Testis (tissue), 3 donors: ENCODE data around the gene SMIM35. TPM values are rescaled to one million over a fixed set of nuclear protein-coding genes. Genes with fewer than 3 reads are reported as not detected.

ENCODE experiments used
- DNase-seq: peaks from one replicate; pipeline ENCODE4 v3.0.0-alpha.2; 2019
- H3K27ac ChIP-seq, 2 donors: fragments of 200-600 bp; sonication (generic); one replicate each; pipeline ENCODE4 v1.5.1; 2019
- H3K27me3 ChIP-seq: fragments of 200-600 bp; sonication (generic); one replicate; pipeline ENCODE4 v1.5.1; 2019
- H3K36me3 ChIP-seq: fragments of 200-600 bp; sonication (generic); one replicate; pipeline ENCODE4 v1.5.1; 2017; ENCODE audit warnings: low read depth; ENCODE audit errors: missing control alignments
- H3K4me1 ChIP-seq: fragments of 200-600 bp; sonication (generic); one replicate; pipeline ENCODE4 v1.5.1; 2019
- H3K4me3 ChIP-seq, 2 donors: fragments of 200-600 bp; sonication (generic); one replicate each; pipeline ENCODE4 v1.5.1; 2017 to 2019
- H3K9me3 ChIP-seq: fragments of 200-600 bp; sonication (generic); one replicate; pipeline ENCODE4 v1.5.1; 2017
- POLR2A ChIP-seq: fragments of 450-650 bp; IDR thresholded peaks from one replicate; pipeline ENCODE4 v1.6.1; 2017; ENCODE audit warnings: antibody characterized with exemption, mild to moderate bottlenecking, moderate library complexity
- WGBS, 2 donors: methylation state at CpG; one replicate each; pipeline ENCODE4 v1.1.5; 2018; 5-methylcytosine and 5-hydroxymethylcytosine counted together
- intact Hi-C: fragments of 100-400 bp; cut with DNase I; formaldehyde crosslinking; loops from one replicate; pipeline ENCODE4 v1.15.1; 2023; ENCODE audit warnings: low total_unique reads
- polyA plus RNA-seq: library from polyadenylated mRNA; stranded (reverse); fragments of 350-450 nt; fragmentation: Illumina TruSeq; extraction: RNeasy Lipid Tissue Mini Kit (QIAGEN cat#74804); gene quantifications from one replicate; pipeline ENCODE4 v1.2.3, GENCODE V29; 2014; ENCODE audit warnings: low read depth, low replicate concordance; ENCODE audit not compliant: insufficient read depth
- total RNA-seq, 2 donors: library from RNA; depleted of rRNA; stranded (reverse); fragments of >200 nt; gene quantifications; one replicate each; pipeline ENCODE4 v1.2.3, GENCODE V29; 2016
- TF ChIP-seq, protein P1 (sequence below), 3 experiments: fragments of 450-650 bp in 2 of 3; fragments of 200-600 bp in 1 of 3; sonication (generic) in 1 of 3; IDR thresholded peaks; one replicate each; pipeline ENCODE4 v1.5.1; 2016 to 2019; ENCODE audit warnings: antibody characterized with exemption in 3 of 3, mild to moderate bottlenecking in 2 of 3, moderate library complexity in 1 of 3

SMIM35 gene
- total and polyA plus RNA-seq, 3 donors from 2014 or later = 0.17 to 0.19 TPM; not detected in 1

GRCh38 chr11:117989351-117990102 lies 97.2 kb downstream of the SMIM35 start:
- DNase-seq = no peak
- Histone ChIP-seq H3K36me3 (no peaks in the 10 kb centered on the region), H3K27ac (no peak overlapping the region), H3K9me3 (no peaks in the 10 kb centered on the region), H3K4me3 (no peak overlapping the region), H3K27me3 (no peaks in the 10 kb centered on the region), H3K4me1 (peaks cover 10% of the 10 kb centered on the region)
- WGBS, 2 donors = 94 to 95% methylated on average over 13 of the region's 13 CpGs
- TF ChIP-seq, protein P1, sequence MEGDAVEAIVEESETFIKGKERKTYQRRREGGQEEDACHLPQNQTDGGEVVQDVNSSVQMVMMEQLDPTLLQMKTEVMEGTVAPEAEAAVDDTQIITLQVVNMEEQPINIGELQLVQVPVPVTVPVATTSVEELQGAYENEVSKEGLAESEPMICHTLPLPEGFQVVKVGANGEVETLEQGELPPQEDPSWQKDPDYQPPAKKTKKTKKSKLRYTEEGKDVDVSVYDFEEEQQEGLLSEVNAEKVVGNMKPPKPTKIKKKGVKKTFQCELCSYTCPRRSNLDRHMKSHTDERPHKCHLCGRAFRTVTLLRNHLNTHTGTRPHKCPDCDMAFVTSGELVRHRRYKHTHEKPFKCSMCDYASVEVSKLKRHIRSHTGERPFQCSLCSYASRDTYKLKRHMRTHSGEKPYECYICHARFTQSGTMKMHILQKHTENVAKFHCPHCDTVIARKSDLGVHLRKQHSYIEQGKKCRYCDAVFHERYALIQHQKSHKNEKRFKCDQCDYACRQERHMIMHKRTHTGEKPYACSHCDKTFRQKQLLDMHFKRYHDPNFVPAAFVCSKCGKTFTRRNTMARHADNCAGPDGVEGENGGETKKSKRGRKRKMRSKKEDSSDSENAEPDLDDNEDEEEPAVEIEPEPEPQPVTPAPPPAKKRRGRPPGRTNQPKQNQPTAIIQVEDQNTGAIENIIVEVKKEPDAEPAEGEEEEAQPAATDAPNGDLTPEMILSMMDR (IDR thresholded peaks at IDR 0.05) = no peak
- no peak for TF ChIP-seq POLR2A
- intact Hi-C loops = no loop called here

GRCh38 chr11:117986981-117987574 lies 99.7 kb downstream of the SMIM35 start:
- H3K4me3 ChIP-seq = peak overlapping the region; percentile 12 to 63
- DNase-seq = no peak
- WGBS, 2 donors = 61 to 73% methylated on average over 15 of the region's 15 CpGs
- H3K27ac ChIP-seq = peak overlapping the region; percentile 44 to 47
- no peaks in the 10 kb centered on the region for H3K36me3 ChIP-seq
- no peaks in the 10 kb centered on the region for H3K27me3 ChIP-seq
- peaks cover 10% of the 10 kb centered on the region for H3K4me1 ChIP-seq
- intact Hi-C loops = no loop called here
- no peaks in the 10 kb centered on the region for H3K9me3 ChIP-seq
- TF ChIP-seq POLR2A = no peak
- TF ChIP-seq, protein P1 (IDR thresholded peaks at IDR 0.05) = no peak

- WGBS, 2 donors = 5 to 12% methylated on average over 9 to 54 of the region's 71 CpGs
- H3K36me3 ChIP-seq = no peaks in the 10 kb centered on the region
Observed at GRCh38 chr11:117985953-117986887, 100.5 kb downstream of the SMIM35 start, which contains the start of gene IL10RA. TSS of gene IL10RA (plus strand) at chr11:117986394. CDS start at chr11:117986468, 74 bp downstream.

DNA sequence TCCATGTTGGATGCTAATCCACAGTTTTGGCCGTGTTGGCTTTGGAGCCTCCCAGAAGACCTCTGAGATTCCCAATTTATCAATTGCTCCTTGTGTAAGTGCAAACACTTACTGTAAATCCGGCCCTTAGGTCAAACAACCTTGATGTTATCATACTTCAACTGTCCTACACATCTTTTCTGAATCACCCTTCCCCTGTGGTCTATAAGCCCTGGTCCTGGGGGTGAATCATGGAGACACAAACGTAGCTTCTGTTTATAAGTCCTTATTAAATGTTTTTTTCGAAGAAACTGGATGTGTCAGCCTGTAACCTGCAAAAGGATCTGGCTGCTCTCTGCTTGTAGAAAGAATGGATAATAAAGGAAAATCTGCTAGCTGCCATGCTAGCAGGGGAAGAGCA lies 102.3 kb downstream of the SMIM35 start:
- TF ChIP-seq, protein P1 (IDR thresholded peaks at IDR 0.05) = no peak
- no peak for TF ChIP-seq POLR2A
- intact Hi-C loops = no loop called here
- H3K9me3 ChIP-seq = no peaks in the 10 kb centered on the region
- no peaks in the 10 kb centered on the region for H3K27me3 ChIP-seq
- 75 to 77% methylated on average over 4 of the region's 4 CpGs for WGBS, 2 donors
- no peak for DNase-seq
- H3K36me3 ChIP-seq = no peaks in the 10 kb centered on the region
- peaks cover 10% of the 10 kb centered on the region for H3K4me1 ChIP-seq
- H3K4me3 ChIP-seq = no peak overlapping the region
- H3K27ac ChIP-seq = no peak overlapping the region

More at GRCh38 chr11:117985953-117986887, 100.5 kb downstream of the SMIM35 start, which contains the start of gene IL10RA:
- no peaks in the 10 kb centered on the region for H3K27me3 ChIP-seq
- no peaks in the 10 kb centered on the region for H3K9me3 ChIP-seq
- H3K4me3 ChIP-seq = peak within 1 kb of the TSS; percentile 52 to 63
- TF ChIP-seq POLR2A = no peak
- TF ChIP-seq, protein P1 (IDR thresholded peaks at IDR 0.05) = no peak
- H3K27ac ChIP-seq = peak within 1 kb of the TSS; percentile 47 to 50
- intact Hi-C loops = no loop called here
- peak; percentile 78 for DNase-seq
- H3K4me1 ChIP-seq = peaks cover 10% of the 10 kb centered on the region
